ENCODE data around the gene BBIP1.
"Not testable (repeated sequence)": the region's sequence is repeated elsewhere in the genome, so short reads cannot be mapped to it uniquely, and the experiment has no call there.

BBIP1 gene

GRCh38 chr10:110881905-110882304, 37.1 kb downstream of the BBIP1 start:
- no peak for DNase-seq

GRCh38 chr10:110881247-110881646, 37.7 kb downstream of the BBIP1 start:
- DNase-seq, result no peak

- DNase-seq, result no peak
These were observed 39.0 kb downstream of the BBIP1 start for GRCh38 chr10:110880012-110880411.

GRCh38 chr10:110876788-110877187, 42.2 kb downstream of the BBIP1 start:
- no peak for DNase-seq

GRCh38 chr10:110876000-110876399, 43.0 kb downstream of the BBIP1 start:
- no peak for DNase-seq

GRCh38 chr10:110873951-110874350, 45.0 kb downstream of the BBIP1 start:
- DNase-seq, result no peak

- DNase-seq, result no peak
These were observed 45.7 kb downstream of the BBIP1 start for GRCh38 chr10:110872984-110873923.

GRCh38 chr10:110872145-110872983, 46.6 kb downstream of the BBIP1 start:
- DNase-seq, result peak; percentile 48 to 64

- DNase-seq, result peak; percentile 85 to 88
These were observed 47.5 kb downstream of the BBIP1 start, which contains the start of gene PDCD4 for GRCh38 chr10:110871298-110872084. TSS of gene PDCD4 (plus strand) at chr10:110871928. CDS start at chr10:110876028, 4,100 bp downstream.

- DNase-seq, result no peak
These were observed 48.1 kb downstream of the BBIP1 start for GRCh38 chr10:110870823-110871297.

- DNase-seq, result no peak
These were observed 50.0 kb downstream of the BBIP1 start for GRCh38 chr10:110868981-110869380.

- DNase-seq, result no peak
These were observed 51.0 kb downstream of the BBIP1 start for GRCh38 chr10:110867807-110868465.

- DNase-seq, result not testable (repeated sequence)
These were observed 51.8 kb downstream of the BBIP1 start for GRCh38 chr10:110867011-110867806.

GRCh38 chr10:110865809-110866482, 53.0 kb downstream of the BBIP1 start:
- no peak for DNase-seq

GRCh38 chr10:110865186-110865808, 53.7 kb downstream of the BBIP1 start:
- DNase-seq, result no peak

- no peak for DNase-seq
These were observed 54.3 kb downstream of the BBIP1 start for GRCh38 chr10:110864662-110865140.

GRCh38 chr10:110863956-110864355, 55.0 kb downstream of the BBIP1 start:
- no peak for DNase-seq

- DNase-seq, result no peak
These were observed 55.6 kb downstream of the BBIP1 start for GRCh38 chr10:110863361-110863760.

GRCh38 chr10:110862961-110863360, 56.0 kb downstream of the BBIP1 start:
- DNase-seq, result no peak

Data from NCI-H1930 (cell line).